Hepatic stellate cell (primary cell): ENCODE results near the gene HELZ2.

Experiments
- DNase-seq: peaks from one replicate; pipeline ENCODE4 v3.0.0; 2011; ENCODE audit warnings: low spot score

Gene HELZ2

DNA sequence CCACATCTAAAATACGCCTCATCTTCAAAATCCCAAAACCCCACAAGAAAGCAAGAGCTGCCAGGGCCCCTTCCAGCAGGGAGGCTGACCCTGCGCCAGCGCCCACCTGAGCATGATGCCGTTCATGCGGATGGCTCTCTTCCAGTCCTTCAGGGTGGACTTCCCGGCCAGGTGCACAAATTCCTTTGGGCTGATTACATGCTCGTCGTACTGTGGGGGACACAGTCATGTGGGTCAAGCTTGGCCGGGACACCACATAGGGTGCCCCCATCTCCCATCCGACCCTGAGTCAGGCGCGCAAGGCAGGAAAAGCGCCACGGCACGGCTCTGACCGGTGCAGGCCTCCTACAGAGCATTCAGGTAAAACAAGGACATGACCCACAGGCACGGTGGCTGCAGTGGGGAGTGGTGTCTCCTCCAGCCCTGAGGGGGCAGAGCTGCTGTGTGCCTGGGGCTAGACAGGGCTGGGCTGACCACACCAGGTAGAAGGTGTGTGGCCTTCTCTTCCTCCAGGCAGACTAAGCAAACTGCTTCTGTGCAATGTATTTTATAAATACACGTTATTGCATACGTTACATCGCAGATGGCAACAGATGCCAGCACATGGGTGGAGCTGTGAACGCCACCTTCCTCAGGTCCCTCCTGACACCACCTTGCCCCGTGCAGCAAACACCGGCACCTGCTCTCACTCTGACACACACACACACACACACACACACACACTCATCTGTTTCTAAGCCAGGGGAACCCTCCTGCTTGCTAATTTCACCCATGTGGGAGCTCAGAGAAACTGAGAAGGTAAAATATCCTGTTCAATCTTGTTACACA, 23.8 kb upstream of the HELZ2 start:
- DNase-seq: no peak

DNA sequence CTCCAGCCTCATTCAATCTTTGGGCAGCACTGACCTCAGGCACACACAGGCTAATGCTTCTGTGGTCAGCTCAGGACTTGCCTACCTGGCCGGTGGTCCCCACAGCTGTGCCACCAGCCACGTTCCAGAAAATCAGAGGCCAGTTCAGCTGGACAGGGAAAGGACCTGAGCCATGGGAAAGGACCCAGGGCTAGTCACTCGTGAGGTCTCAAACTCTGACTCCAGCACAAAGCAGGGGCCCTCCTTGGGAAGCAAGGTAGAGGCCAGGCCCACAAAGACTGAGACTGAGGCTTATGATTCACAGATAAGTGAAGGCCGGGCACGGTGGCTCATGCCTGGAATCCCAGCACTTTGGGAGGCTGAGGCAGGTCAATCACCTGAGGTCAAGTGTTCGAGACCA, 22.4 kb upstream of the HELZ2 start:
- DNase-seq: no peak

DNA sequence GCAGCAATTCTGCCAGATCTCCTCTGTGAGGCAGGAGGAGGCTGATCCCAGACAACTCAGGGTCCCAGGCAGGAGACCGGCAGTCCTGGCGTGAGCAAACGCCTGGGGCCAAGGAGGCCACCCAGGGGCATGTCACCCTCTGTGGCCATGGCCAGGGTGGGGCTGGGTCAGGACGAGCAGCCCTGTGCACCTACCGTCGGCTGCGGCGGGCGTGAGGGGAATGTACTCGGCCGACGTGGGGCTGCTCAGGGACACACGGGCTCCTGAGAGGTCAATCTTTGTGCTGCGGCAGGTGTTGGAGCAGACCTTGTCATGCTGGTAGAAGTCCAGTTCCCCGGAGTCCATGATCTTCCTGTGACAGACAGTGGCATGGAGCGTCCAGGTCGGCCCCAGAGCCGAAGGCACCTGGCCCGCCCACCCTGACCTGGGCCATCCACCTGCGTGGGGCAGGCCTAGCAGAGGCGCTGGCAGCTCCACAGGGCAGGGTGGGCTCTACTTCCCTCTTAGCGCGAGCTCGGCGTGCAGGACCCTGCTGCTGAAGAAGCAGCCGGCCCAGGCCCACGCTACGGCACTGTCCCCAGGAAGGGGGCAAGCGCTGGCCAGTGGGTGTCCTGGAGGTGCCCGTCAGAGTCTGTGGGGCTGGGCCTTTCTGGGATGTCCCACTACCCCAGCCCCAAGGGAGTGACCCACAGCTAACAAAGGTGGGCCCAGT, 21.5 kb upstream of the HELZ2 start:
- DNase-seq: no peak

DNA sequence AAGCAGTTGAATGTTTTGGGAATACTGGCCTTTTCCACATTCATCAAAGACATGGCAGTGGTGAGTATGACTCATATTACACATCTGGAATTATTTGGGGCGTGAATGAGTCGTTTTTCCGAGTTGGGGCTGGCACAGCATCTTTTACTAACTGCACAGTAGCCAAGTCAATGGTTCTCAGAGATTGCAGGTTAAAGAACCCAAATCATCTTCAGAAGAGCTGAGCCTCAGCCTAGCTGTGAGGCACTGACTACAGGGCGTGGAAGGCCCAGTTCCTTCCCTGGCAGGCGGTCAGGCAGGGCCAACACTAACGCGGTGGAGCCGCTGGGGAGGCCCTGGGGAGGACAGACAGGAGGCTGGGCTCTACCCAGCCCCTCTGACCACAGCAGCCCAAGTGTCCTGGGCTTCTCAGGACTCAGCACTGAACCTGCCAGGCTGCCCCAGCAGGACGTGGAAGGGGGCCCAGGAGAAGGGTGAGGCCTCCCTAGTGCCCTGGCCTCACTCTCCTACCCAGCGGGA, 20.1 kb upstream of the HELZ2 start:
- no peak for DNase-seq

DNA sequence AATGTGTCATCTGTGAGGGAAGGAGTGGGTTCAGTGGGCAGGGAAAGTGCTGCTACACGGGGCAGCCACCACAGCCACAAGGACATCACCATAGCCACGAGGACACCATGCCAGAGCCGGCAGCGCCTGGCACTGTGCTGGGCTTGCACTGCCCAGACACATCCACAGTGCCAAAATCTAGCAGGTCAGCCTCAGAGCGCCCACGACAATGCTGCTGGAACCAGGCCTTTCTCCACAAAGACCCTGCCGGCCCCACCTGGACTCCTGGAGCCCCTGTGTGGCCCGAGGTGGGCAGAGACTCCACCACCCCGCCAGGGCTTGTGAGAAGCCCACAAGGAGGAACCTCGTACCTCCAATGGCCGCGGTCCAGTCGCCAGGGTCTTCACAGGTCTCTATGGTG, 18.6 kb upstream of the HELZ2 start:
- DNase-seq: no peak

DNA sequence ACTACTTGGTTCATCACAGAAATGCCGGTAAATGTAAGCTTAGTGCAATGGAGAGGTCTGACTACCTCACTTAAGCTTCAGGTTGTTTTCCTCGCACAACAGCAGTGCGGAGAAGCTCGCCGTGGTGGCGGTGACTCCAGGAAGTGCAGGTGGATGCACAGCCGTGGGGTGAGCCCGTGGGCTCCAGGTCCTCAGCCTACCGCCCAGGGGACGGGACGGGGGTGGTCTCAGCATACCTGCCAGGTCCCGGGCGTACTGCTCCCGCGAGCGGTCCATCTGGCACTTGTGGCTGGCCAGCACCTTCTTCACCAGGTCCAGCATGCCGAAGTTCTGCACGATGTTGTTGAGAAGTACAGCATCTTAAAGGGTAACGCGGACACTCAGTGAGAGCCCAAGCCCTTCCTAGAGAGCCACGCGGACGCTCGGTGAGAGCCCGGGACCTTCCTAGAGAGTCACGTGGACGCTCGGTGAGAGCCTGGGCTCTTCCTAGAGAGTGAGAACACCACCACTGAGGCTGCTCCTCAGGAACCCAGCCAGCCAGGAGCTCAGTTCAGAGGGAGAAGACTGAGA, 17.8 kb upstream of the HELZ2 start:
- DNase-seq: no peak

DNA sequence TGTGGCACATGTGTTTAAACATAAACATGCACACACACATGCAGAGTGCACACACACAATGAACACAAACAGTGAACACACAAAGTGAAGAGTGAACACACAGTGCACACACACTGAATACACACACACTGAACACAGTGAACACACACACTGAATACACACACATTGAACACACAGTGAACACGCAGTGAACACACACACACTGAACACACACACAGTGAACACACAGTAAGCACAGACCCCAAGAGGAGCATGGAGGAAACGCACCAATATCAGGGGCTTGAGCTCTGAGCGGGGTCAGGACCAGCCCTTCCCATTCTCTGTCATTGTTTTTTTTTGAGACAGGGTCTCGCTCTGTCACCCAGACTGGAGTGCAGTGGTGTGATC, 17.1 kb upstream of the HELZ2 start:
- DNase-seq: no peak

DNA sequence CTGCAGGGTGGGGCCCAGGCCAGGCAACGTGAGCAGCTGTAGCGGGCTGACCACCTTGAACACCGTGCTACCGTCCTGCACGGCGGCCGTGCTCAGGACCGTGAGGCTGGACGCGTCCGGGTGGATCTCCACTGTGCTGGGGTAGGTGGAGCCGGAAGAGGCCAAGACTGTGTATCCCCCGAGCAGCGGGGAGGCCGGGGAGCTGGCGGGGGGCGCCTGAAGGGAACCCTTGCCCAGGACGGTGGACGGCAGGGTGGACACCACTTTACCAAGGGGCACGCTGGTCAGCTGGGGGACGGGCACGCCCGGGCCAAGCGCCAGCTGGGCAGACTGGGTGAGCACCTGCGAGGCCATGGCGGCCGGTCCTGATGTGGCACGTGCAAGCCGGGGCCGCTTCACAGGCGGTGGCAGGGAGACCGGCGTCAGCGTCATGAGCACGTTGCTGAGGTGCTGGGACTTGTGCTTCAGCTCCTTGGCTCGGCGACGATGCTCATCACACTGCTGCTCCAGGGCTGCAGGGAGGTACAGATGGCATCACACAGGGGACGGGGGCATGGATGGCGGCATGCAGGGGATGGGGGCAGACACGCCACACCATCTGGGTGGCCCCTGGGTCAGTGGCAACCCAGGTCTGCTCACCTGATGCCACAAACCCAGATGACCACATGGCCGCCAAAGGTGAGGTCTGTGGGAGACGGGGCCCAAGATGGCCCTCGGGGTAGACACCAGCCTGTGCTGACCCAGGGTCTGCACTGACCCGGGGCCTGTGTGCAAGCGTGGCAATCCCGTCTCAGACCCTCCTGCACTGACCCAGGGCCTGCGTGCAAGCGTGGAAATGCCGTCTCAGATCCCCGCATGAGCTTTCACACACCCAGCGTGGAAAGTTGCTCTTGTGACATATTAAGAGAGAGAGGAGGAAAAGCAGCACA, 16.4 kb upstream of the HELZ2 start:
- no peak for DNase-seq

DNA sequence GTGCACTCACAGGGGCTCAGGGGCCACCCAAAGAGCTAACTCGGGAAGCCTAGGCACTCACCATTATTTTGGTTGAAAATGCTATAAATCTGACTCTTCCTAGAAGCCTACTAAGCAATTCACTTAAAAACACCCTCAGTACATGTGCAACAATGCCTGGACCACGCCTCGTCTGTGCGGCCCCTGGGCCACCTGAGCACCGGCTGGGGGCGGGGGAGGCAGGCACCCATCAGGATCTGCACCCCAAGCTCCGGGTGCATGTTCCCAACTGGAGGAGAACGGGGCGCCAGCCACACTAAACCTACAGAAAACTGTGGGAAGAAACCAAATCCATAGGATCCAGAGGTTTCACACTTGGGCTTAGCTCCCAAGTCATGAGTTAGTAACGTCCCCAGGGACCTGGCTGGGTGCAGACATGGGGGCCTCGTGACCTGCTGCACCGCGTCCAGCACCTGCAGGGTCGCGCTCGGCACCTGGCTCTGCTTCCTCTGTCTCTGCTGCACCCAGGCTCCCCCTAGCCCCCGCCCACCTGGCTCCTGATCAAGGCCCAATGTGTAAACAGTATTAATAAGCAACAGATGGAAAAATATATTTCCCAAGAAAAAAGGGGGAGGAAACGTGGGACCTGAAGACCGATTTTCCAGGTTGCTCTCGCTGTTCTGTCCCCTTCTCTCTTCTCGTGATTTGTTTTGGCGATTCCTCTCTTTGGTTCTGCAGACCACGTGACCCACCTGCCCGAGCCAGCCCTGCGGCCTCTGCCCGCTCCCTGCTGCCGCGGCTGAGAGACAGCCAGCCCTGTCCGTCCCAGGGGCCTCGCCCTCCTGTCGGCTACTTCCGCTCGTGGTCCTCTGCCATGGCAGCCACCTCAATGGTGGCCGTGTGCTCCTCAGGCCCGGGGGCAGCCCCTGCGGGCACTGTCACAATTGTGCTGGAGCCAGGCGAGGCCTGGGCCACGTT, 15.5 kb upstream of the HELZ2 start:
- no peak for DNase-seq

DNA sequence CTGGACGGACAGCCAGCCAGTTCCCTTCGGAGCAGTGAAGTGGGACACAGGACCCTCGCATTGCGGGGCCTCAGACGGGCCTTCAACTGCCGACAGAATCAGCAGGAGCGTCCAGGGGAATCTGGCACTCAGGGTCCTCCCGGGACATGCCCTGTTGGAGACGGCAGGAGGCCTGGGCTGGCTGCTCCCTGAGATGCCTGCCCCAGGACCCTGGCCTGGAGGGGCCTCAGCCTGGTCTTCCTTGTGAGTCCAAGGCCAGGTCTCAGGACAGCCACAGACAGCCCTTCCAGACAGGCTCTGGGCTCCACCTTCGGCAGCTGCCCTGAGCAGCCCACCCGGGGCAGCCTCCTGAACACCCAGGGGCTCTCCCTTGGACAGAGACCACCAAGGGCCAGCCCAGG, 14.6 kb upstream of the HELZ2 start:
- DNase-seq: no peak

DNA sequence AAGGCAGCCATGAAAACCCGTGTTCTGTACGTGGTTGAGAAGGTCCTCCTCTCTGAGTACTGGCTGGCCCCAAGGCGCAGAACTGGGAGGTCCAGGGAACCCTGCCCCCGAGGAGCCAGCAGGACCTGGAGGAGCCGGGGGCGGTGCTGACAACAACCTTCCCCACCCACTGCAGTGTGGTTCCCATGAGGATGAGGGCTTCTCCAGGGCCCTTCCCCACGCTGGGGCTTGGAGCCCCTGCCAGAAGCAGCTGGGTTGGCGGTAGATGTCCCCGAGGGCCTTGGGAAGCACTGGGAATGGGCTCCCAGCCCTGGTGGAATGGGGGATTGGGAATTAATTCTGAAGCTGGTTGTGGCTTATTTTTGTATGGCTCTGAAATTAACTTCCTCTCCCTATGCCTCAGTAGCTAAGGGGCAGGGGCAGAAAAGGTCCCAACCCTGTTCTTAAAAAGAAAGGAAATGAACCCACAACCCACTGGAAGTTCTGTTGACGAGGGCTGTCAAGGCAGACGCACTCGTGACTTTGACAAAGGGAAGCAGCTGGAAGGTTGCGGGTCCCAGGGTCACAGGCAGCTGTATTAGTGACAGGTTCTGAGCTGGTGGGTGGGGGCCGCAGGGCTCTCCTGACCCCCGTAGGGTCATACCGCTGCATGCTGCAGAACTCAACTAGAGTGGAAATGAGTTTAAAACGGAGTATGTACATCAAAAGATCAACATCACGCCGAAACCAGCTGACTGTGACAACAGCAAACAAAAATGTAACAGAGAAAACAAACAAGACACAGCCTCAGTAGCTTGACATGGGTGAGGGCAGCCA, 13.9 kb upstream of the HELZ2 start:
- DNase-seq: no peak

DNA sequence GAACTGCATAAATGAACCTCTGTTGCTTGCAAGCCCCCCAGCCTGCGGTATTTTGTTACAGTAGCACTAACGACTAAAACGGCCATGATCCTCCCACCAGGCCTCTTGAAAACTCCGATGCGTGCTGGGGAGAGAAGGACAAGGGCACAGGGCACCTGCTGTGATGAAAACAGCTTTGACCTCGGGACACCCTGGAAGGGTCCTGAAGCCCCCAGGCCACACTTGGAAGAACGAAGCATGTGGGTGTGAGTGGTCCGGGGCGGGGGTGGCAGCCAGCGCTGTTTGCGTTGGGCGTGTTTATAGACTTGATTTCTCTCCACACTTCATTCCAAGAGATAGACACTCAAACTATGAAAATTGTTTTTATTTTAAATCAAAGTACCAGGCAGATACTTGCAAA, 13.2 kb upstream of the HELZ2 start:
- DNase-seq: no peak

DNA sequence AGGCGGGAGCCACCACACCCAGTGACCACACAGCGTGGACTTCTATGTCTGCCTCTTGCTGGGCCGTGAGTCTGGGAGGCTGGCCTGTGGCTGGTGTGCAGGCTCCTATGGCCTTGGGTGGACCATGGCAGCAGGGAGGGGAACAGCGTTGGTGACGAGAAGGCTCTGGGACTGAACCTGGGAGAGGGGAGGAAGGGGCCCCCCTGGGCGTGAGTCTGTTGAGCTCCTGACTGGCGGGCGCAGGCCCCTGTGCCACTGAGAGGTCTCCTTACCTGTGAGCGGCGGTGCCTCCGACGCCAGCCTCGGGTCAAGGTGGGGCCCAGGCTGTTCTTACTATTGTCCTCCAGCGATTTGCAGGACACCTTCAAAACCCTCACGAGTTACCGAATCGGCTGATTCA, 12.8 kb upstream of the HELZ2 start:
- no peak for DNase-seq

DNA sequence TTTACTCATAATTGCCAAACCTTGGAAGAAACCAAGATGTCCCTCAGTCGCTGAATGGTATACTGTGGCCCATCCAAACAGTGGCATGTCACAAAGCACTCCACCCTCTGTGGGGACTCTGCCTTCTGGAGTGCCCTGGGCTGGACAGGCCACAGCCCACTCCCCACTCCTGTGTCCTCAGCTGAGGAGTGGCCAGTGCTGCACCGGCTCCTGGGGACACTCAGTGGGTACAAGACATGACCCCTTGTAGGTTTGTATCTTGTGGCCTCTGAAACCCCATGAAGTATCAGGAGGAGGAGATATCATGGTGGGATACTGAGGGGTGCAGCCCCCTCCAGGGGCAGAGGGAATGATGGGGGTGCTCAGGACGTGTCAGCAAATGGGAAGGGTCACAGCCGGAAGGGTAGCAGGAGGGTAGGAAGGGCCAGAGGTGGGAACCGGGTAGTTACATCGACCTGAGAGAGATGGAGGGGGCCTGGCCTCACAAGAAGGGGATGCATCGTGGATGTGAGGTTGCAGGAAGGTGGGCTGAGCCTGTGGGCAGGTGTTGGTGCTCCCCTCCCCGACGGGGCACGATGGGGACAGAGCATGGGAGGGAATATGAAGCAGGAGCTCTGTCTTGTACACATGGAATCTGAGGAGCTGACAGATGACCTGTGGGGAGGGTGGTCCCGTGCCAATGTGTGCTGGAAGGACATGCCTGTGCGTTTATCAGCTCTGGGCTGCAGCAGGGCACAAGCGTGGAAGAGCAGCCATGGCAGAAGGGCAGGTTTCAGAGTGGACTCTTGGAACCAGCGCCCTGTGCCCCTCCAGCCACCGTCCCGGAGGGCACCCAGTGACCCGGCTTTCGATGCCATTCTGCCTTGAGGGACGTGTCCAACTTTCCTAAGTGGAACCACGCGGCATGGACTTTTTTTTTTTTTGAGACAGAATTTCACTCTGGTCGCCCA, 11.9 kb upstream of the HELZ2 start:
- no peak for DNase-seq

DNA sequence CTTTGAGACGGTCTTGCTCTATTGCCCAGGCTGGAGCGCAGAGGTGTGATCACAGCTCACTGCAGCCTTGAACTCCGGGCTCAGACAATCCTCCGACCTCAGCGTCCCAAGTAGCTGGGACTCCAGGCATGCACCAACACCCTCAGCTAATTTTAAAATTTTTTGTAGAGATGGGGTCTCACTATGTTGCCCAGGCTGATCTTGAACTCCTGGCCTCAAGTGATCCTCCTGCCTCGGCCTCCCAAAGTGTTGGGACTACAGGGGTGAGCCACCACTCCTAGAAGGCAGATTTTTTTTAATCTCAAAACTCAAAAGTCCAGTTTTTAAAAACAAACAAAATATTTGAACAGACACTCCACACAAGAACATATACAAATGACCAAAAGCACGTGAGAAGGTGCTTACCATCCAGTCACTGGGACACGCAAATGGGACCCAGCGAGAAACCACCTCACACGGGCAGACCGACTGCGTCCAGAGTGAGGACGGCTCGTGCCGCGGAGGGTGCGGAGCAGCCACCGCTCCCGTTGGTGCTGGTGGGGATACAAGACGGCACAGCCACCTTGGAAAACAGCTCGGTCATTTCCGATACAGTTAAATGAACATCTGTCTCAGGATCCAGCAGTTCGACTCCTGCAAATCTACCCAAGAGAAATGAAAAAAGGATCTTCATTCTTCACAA, 8.5 kb upstream of the HELZ2 start:
- DNase-seq: no peak

DNA sequence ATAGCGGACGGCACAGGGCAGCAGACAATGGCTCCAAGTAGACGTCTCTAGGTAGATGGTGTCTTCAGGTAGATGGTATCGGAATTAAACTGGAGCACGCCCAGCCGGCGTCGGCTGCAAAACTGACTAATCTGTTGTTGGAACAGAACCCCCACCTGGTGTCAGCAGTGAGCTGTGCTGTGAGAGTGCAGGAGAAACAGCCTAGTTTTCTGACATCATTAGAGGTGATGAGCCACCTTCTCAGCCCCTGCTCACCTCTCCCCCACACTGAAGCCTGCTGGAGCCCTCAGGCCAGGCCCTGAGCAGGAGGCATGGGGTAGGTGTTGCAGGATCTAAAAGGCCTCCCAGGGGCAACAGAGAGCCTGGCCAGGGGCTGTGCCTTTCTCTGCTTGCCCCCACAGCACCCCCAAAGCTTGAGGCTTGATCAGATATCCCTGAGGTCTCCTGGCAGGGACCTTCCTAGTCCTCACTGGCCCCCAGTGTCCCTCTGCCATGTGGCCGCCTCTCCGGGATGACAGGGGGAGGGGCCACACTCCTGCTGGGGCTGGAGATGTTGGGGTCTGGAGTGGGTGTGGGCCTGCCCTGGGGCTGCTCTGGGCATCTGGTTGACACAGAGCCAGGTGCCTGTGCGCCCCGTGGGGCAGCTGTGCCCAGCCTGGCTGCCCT, 6.9 kb upstream of the HELZ2 start:
- peak; percentile 35 for DNase-seq

DNA sequence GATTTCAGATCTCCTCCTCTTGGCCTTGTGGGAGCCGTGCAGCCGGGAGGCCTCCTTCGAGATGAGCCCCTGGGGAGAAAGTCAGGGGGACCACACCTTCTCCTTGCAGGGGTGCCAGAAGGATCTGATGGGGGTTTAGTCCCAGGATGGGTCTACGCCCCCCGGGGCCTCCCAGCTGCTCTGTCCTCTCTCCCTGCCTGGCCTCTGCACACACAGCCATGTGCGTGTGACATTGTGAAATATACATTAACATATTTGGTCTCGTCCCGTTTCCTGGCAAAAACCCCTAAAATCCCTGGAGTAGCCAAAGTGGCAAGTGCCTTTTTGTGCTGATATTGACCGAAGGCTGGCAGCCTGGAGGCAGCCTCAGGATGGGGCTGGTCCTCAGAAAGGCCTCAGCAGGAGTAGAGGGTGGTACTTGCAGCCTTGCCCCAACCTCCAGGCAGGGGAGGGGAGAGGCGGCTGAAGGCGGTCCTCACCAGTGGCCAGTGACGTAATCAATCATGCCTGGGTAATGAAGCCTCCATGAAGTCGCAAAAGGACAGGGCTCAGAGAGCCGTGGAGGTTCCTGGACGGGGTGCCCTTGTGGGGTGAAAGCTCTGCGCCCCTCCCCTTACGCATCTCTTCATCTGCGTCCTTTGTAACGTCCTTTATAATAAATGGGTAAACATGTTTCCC, 5.1 kb upstream of the HELZ2 start:
- no peak for DNase-seq
